IMR-90 (cell line): ENCODE results near the gene SLC29A1. TPM values are rescaled to one million over a fixed set of nuclear protein-coding genes. Genes with fewer than 3 reads are reported as not detected.

ENCODE experiments used
- ATAC-seq: fragments of 200-7000 bp; cut with Tn5 transposase; 2 replicates; pipeline ENCODE4 v1.9.1; 2020; ENCODE audit warnings: low read depth, mild to moderate bottlenecking, moderate library complexity
- BruUV-seq: library from RNA; stranded (reverse); fragments of 400-500 nt; replicated peaks from 2 replicates; lab custom pipeline; 2021; lab: Mats Ljungman, UMichigan
- CTCF ChIA-PET: fragments of 300-600 bp; formaldehyde crosslinking; extraction: SDS; loops from one replicate; lab custom pipeline; 2021; ENCODE audit warnings: antibody characterized with exemption; lab: Yijun Ruan, JAX
- POLR2A ChIA-PET: fragments of 300-600 bp; sonication (Branson Sonifier 250); formaldehyde crosslinking; loops from one replicate; lab custom pipeline; 2022; ENCODE audit warnings: antibody characterized with exemption; ENCODE audit not compliant: unreplicated experiment; lab: Charles Lee
- DNase-seq: peaks from one replicate; pipeline ENCODE4 v3.0.0; 2013
- H2AFZ ChIP-seq: replicated peaks from 2 replicates; pipeline ENCODE3; 2013; ENCODE audit warnings: low read length, mild to moderate bottlenecking; ENCODE audit not compliant: poor library complexity
- H2AK5ac ChIP-seq: 2 replicates; pipeline ENCODE4 v1.6.1; 2013; ENCODE audit warnings: low read depth, low read length, inconsistent platforms
- H2AK9ac ChIP-seq: replicated peaks from 2 replicates; pipeline ENCODE3; 2013; ENCODE audit warnings: mild to moderate bottlenecking, low read depth, low read length, moderate library complexity; ENCODE audit not compliant: poor library complexity
- H2BK120ac ChIP-seq: 2 replicates; pipeline ENCODE4 v1.6.1; 2013; ENCODE audit warnings: low read depth, low read length, inconsistent platforms
- H2BK15ac ChIP-seq: 3 replicates; pipeline ENCODE4 v1.6.1; 2013; ENCODE audit warnings: low read depth, low read length, inconsistent platforms
- H2BK20ac ChIP-seq: 2 replicates; pipeline ENCODE4 v1.6.1; 2013; ENCODE audit warnings: low read depth, mild to moderate bottlenecking, inconsistent platforms, low read length, moderate library complexity
- H2BK5ac ChIP-seq: 2 replicates; pipeline ENCODE4 v1.6.1; 2013; ENCODE audit warnings: mild to moderate bottlenecking, low read depth, low read length, inconsistent platforms; ENCODE audit not compliant: poor library complexity, severe bottlenecking
- H3K14ac ChIP-seq: replicated peaks from 2 replicates; pipeline ENCODE4 v1.6.1; 2013; ENCODE audit warnings: low read depth, low read length, inconsistent platforms
- H3K18ac ChIP-seq: 2 replicates; pipeline ENCODE4 v1.6.1; 2013; ENCODE audit warnings: low read depth, low read length, control low read depth
- H3K23ac ChIP-seq: 2 replicates; pipeline ENCODE4 v1.6.1; 2013; ENCODE audit warnings: low read depth, low read length, inconsistent platforms
- H3K27ac ChIP-seq: 2 replicates; pipeline ENCODE4 v1.5.1; 2013; ENCODE audit warnings: mild to moderate bottlenecking, control low read depth, low read length; ENCODE audit not compliant: insufficient read depth
- H3K27me3 ChIP-seq: 2 replicates; pipeline ENCODE4 v1.6.1; 2013; ENCODE audit warnings: low read length; ENCODE audit not compliant: control insufficient read depth, insufficient read depth
- H3K36me3 ChIP-seq: 2 replicates; pipeline ENCODE4 v1.6.1; 2013; ENCODE audit warnings: low read length, mixed read lengths; ENCODE audit not compliant: control insufficient read depth, insufficient read depth
- H3K4ac ChIP-seq: 2 replicates; pipeline ENCODE4 v1.6.1; 2013; ENCODE audit warnings: low read depth, low read length, inconsistent platforms
- H3K4me1 ChIP-seq: 2 replicates; pipeline ENCODE4 v1.6.1; 2013; ENCODE audit warnings: low read length, mixed read lengths; ENCODE audit not compliant: control insufficient read depth, insufficient read depth
- H3K4me2 ChIP-seq: 2 replicates; pipeline ENCODE4 v1.6.1; 2013; ENCODE audit warnings: low read depth, mild to moderate bottlenecking, control low read depth, low read length, moderate library complexity
- H3K4me3 ChIP-seq: 2 replicates; pipeline ENCODE4 v1.5.1; 2013; ENCODE audit warnings: low read depth, mild to moderate bottlenecking, control low read depth, low read length, moderate library complexity; ENCODE audit not compliant: insufficient read depth
- H3K56ac ChIP-seq: 2 replicates; pipeline ENCODE4 v1.6.1; 2013; ENCODE audit warnings: low read length, inconsistent platforms; ENCODE audit not compliant: insufficient read depth; ENCODE audit errors: extremely low read depth
- H3K79me1 ChIP-seq, 2 experiments: 2 replicates each; pipeline ENCODE4 v1.6.1; 2013; ENCODE audit warnings: low read length in 2 of 2, inconsistent platforms in 1 of 2, low read depth in 1 of 2
- H3K9ac ChIP-seq: 2 replicates; pipeline ENCODE4 v1.6.1; 2013; ENCODE audit warnings: low read depth, low read length, control low read depth
- H3K9me1 ChIP-seq: 2 replicates; pipeline ENCODE4 v1.6.1; 2013; ENCODE audit warnings: low read length, inconsistent platforms; ENCODE audit not compliant: insufficient read depth
- H3K9me3 ChIP-seq: 2 replicates; pipeline ENCODE4 v1.6.1; 2013; ENCODE audit warnings: low read length; ENCODE audit not compliant: control insufficient read depth, insufficient read depth
- H4K20me1 ChIP-seq: 2 replicates; pipeline ENCODE4 v1.6.1; 2013; ENCODE audit warnings: low read length, inconsistent platforms; ENCODE audit not compliant: insufficient read depth
- H4K5ac ChIP-seq: 2 replicates; pipeline ENCODE4 v1.6.1; 2013; ENCODE audit warnings: mild to moderate bottlenecking, low read depth, low read length, control low read depth
- H4K8ac ChIP-seq, 2 experiments: 2 replicates each; pipeline ENCODE4 v1.6.1; 2013; ENCODE audit warnings: low read depth in 2 of 2, low read length in 2 of 2, control low read depth in 1 of 2, inconsistent platforms in 1 of 2
- H4K91ac ChIP-seq: 2 replicates; pipeline ENCODE4 v1.6.1; 2013; ENCODE audit warnings: low read depth, low read length, inconsistent platforms; ENCODE audit not compliant: insufficient read depth
- BHLHE40 ChIP-seq: fragments of 150-350 bp; IDR thresholded peaks from 2 replicates; pipeline ENCODE4 v1.6.1; 2016; ENCODE audit warnings: mild to moderate bottlenecking, low read depth, low read length
- CEBPB ChIP-seq: IDR thresholded peaks from 2 replicates; pipeline ENCODE4 v1.6.1; 2012; ENCODE audit warnings: low read depth, low read length, improper control_type of control experiment
- CHD1 ChIP-seq: IDR thresholded peaks from 2 replicates; pipeline ENCODE4 v1.6.1; 2012; ENCODE audit warnings: low read depth, low read length, improper control_type of control experiment
- FOS ChIP-seq: fragments of 150-350 bp; IDR thresholded peaks from 2 replicates; pipeline ENCODE4 v1.6.1; 2016; ENCODE audit warnings: low read depth, low read length
- MAFK ChIP-seq: IDR thresholded peaks from 2 replicates; pipeline ENCODE4 v1.6.1; 2012; ENCODE audit warnings: low read depth, low read length, improper control_type of control experiment
- MAZ ChIP-seq: IDR thresholded peaks from 2 replicates; pipeline ENCODE4 v1.6.1; 2012; ENCODE audit warnings: low read depth, mild to moderate bottlenecking, low read length, improper control_type of control experiment, moderate library complexity, borderline replicate concordance
- MXI1 ChIP-seq: IDR thresholded peaks from 2 replicates; pipeline ENCODE4 v1.6.1; 2012; ENCODE audit warnings: low read depth, mild to moderate bottlenecking, low read length, moderate library complexity, borderline replicate concordance
- NFE2L2 ChIP-seq: fragments of 150-350 bp; IDR thresholded peaks from 2 replicates; pipeline ENCODE4 v1.6.1; 2016; ENCODE audit warnings: low read depth, mild to moderate bottlenecking, low read length
- RFX5 ChIP-seq: IDR thresholded peaks from 2 replicates; pipeline ENCODE4 v1.8.0; 2012; ENCODE audit warnings: low read depth, mild to moderate bottlenecking, low read length, moderate library complexity
- WGBS, 2 experiments: methylation state at CpG; one replicate each; pipeline versions ENCODE4 v1.1.5 to v1.1.7; 2013; ENCODE audit warnings: missing lambda C conversion rate in 2 of 2; ENCODE audit not compliant: insufficient read length in 1 of 2; ENCODE audit errors: extremely low coverage in 2 of 2; 5-methylcytosine and 5-hydroxymethylcytosine counted together
- dilution Hi-C: fragments of 300-500 bp; cut with HindIII; formaldehyde crosslinking; loops from one replicate; pipeline ENCODE4 v1.14.3; 2018; ENCODE audit warnings: low sequenced_read_pairs; ENCODE audit not compliant: unreplicated experiment
- in situ Hi-C: fragments of 300-500 bp; cut with MboI; formaldehyde crosslinking; loops from 3 replicates; pipeline ENCODE4 v1.14.3; 2019; ENCODE audit warnings: low sequenced_read_pairs, inconsistent platforms, mixed read lengths
- intact Hi-C: fragments of 100-400 bp; cut with micrococcal nuclease; formaldehyde crosslinking; loops from 2 replicates; pipeline ENCODE4 v1.10.0; 2022
- polyA plus RNA-seq, 3 experiments: library from polyadenylated mRNA; depleted of rRNA; stranded (reverse); fragments of >200 nt; gene quantifications; 2 replicates each; pipeline ENCODE4 v1.2.3, GENCODE V29; 2012; ENCODE audit warnings: low replicate concordance in 1 of 3
- total RNA-seq: library from RNA; depleted of rRNA; stranded (reverse); fragments of >200 nt; gene quantifications from 2 replicates; pipeline ENCODE4 v1.2.3, GENCODE V29; 2012
- TF ChIP-seq, protein P1 (sequence below): fragments of 150-350 bp; IDR thresholded peaks from 2 replicates; pipeline ENCODE4 v1.6.1; 2016; ENCODE audit warnings: low read depth, mild to moderate bottlenecking, low read length, moderate library complexity, borderline replicate concordance
- TF ChIP-seq, protein P2 (sequence below): fragments of 150-350 bp; IDR thresholded peaks from 2 replicates; pipeline ENCODE4 v1.6.1; 2017; ENCODE audit warnings: mild to moderate bottlenecking, antibody characterized with exemption, low read length, low read depth

Gene SLC29A1
- total and polyA plus RNA-seq, 2 of the 4 experiments (the other 2 are of a cell fraction) = 4.1 to 22.1 TPM

DNA sequence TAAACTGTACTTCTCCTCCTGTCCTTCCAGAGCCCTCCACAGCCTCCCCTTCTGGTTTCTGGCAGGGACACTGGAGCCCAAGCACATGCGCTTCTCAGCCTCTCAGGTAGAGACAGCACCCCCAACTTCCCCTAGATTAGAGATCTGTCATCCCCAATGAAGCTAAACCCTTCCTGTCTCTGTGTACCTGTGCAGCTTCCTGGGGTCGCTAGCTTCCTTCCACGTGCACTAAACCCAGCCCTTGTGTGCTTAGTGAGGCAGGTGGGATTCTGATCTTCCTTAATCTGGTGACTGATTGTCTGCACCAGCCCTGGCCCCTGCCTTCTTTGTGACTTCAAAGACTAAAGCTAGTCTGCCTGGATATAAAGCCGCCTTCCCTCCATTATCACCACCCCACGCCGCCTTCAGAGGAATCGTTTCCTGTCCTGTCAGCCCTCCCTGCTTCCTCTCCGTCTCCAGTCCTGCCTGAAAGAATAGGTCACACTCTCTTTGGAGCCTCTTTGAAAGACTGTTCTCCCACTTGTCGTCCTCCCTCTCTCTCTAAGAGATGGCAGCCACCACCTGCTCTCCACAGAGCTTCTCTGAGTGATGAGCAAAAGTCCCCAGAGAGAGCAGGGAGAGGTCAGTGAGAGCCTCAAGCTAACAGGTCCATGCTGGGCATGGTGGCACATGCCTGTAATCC, 37.3 kb upstream of the SLC29A1 start:
- peak overlapping the region; percentile 67 for H2AFZ ChIP-seq
- no peak overlapping the region for H3K14ac ChIP-seq
- no peak overlapping the region for H3K23ac ChIP-seq
- H4K8ac ChIP-seq = no peak overlapping the region
- no peak for DNase-seq
- H3K18ac ChIP-seq = no peak overlapping the region
- H3K56ac ChIP-seq = no peak overlapping the region
- in situ Hi-C loops (no loop called here), intact Hi-C loops (no loop called here), dilution Hi-C loops (no loop called here)
- H3K27ac ChIP-seq = no peak overlapping the region
- H3K4me3 ChIP-seq = no peak overlapping the region
- CTCF ChIA-PET = interaction anchor here (0.6 kb wide), 2 partner anchors 9 to 30 kb away, joined by 3 to 9 read pairs; no protein-coding TSS in a partner anchor
- H3K4me2 ChIP-seq = no peak overlapping the region
- no peak overlapping the region for H3K9ac ChIP-seq
- no peak overlapping the region for H4K91ac ChIP-seq
- H4K5ac ChIP-seq = no peak overlapping the region
- H2BK120ac ChIP-seq = no peak overlapping the region
- POLR2A ChIA-PET = no interaction called here
- BruUV-seq = no TSS peak
- no peaks in the 10 kb centered on the region for H4K20me1 ChIP-seq
- H2BK15ac ChIP-seq = no peak overlapping the region
- H2BK20ac ChIP-seq = no peak overlapping the region
- H3K4ac ChIP-seq = no peak overlapping the region
- no peaks in the 10 kb centered on the region for H3K36me3 ChIP-seq
- no peaks in the 10 kb centered on the region for H3K9me1 ChIP-seq
- TF ChIP-seq FOS = no peak
- no peak for TF ChIP-seq RFX5
- no peak for TF ChIP-seq NFE2L2
- no peak for TF ChIP-seq MXI1
- no peak for TF ChIP-seq MAZ
- TF ChIP-seq, protein P1, sequence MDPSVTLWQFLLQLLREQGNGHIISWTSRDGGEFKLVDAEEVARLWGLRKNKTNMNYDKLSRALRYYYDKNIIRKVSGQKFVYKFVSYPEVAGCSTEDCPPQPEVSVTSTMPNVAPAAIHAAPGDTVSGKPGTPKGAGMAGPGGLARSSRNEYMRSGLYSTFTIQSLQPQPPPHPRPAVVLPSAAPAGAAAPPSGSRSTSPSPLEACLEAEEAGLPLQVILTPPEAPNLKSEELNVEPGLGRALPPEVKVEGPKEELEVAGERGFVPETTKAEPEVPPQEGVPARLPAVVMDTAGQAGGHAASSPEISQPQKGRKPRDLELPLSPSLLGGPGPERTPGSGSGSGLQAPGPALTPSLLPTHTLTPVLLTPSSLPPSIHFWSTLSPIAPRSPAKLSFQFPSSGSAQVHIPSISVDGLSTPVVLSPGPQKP = no peak
- TF ChIP-seq, protein P2, sequence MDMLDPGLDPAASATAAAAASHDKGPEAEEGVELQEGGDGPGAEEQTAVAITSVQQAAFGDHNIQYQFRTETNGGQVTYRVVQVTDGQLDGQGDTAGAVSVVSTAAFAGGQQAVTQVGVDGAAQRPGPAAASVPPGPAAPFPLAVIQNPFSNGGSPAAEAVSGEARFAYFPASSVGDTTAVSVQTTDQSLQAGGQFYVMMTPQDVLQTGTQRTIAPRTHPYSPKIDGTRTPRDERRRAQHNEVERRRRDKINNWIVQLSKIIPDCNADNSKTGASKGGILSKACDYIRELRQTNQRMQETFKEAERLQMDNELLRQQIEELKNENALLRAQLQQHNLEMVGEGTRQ = no peak
- TF ChIP-seq BHLHE40 = no peak
- no peak for TF ChIP-seq CHD1
- TF ChIP-seq CEBPB = no peak
- TF ChIP-seq MAFK = no peak
- WGBS, 2 experiments = no CpG with 5 or more reads among the region's 9 CpGs
- H2AK5ac ChIP-seq = no peak overlapping the region
- peaks cover 29% of the 10 kb centered on the region for H3K27me3 ChIP-seq
- no peak for ATAC-seq
- H2AK9ac ChIP-seq = no peak overlapping the region
- no peak overlapping the region for H2BK5ac ChIP-seq
- no peaks in the 10 kb centered on the region for H3K4me1 ChIP-seq
- H3K9me3 ChIP-seq = no peaks in the 10 kb centered on the region
- no peaks in the 10 kb centered on the region for H3K79me1 ChIP-seq
